A549 (cell line): ENCODE results near the gene MIOX. TPM values are rescaled to one million over a fixed set of nuclear protein-coding genes. Genes with fewer than 3 reads are reported as not detected.

ENCODE experiments used
- ATAC-seq, 2 experiments: fragments of 200-7000 bp in 1 of 2; fragments of >200 bp in 1 of 2; cut with Nextera tagmentation in 1 of 2; cut with Tn5 transposase in 1 of 2; 3 replicates each; pipeline versions ENCODE4 v1.8.0 to v1.9.1; 2018 to 2020; ENCODE audit warnings: mild to moderate bottlenecking in 1 of 2, moderate library complexity in 1 of 2
- CTCF ChIA-PET: fragments of 300-600 bp; sonication (Branson Sonifier 250); formaldehyde crosslinking; extraction: SDS; loops from one replicate; lab custom pipeline; 2021; ENCODE audit warnings: antibody characterized with exemption, inconsistent platforms; lab: Yijun Ruan, JAX
- POLR2A ChIA-PET: fragments of 350-600 bp; formaldehyde crosslinking; extraction: SDS; loops from one replicate; lab custom pipeline; 2021; ENCODE audit warnings: antibody characterized with exemption, inconsistent platforms; lab: Yijun Ruan, JAX
- DNase-seq, 2 experiments: peaks; one replicate each; pipeline versions ENCODE4 v3.0.0 to v3.0.0-alpha.2; 2011 to 2016; ENCODE audit warnings: low read depth in 1 of 2, low spot score in 1 of 2
- FAIRE-seq: peaks from 2 replicates; lab custom pipeline; 2011; peaks lifted over from hg19 to GRCh38; lab: Jason Lieb, UNC
- H3K27ac ChIP-seq, 2 experiments: fragments of >200 bp; sonication (Bioruptor Twin); formaldehyde crosslinking; 3 replicates each; pipeline ENCODE4 v1.5.1; 2016 to 2017
- H3K4me1 ChIP-seq: fragments of >200 bp; sonication (Bioruptor Twin); formaldehyde crosslinking; 3 replicates; pipeline ENCODE4 v1.6.1; 2016
- H3K4me2 ChIP-seq: fragments of >200 bp; sonication (Bioruptor Twin); formaldehyde crosslinking; 3 replicates; pipeline ENCODE4 v1.6.1; 2016
- H3K4me3 ChIP-seq: fragments of >200 bp; sonication (Bioruptor Twin); formaldehyde crosslinking; 3 replicates; pipeline ENCODE4 v1.5.1; 2016
- H3K9me3 ChIP-seq: fragments of >200 bp; sonication (Bioruptor Twin); formaldehyde crosslinking; 3 replicates; pipeline ENCODE4 v1.6.1; 2016
- BCL3 ChIP-seq: fragments of >200 bp; sonication (Bioruptor Twin); formaldehyde crosslinking; IDR thresholded peaks from 3 replicates; pipeline ENCODE4 v1.6.1; 2016
- BHLHE40 ChIP-seq: IDR thresholded peaks from 2 replicates; pipeline ENCODE4 v1.6.1; 2012; ENCODE audit warnings: low read depth, low read length, inconsistent platforms
- CHD2 ChIP-seq: fragments of 150-350 bp; IDR thresholded peaks from 2 replicates; pipeline ENCODE4 v1.6.1; 2014; ENCODE audit warnings: low read length; ENCODE audit not compliant: partially characterized antibody
- CTCF ChIP-seq: fragments of >200 bp; sonication (Bioruptor Twin); formaldehyde crosslinking; IDR thresholded peaks from 3 replicates; pipeline ENCODE4 v1.5.1; 2016
- ELK1 ChIP-seq: fragments of 150-350 bp; IDR thresholded peaks from 2 replicates; pipeline ENCODE4 v1.6.1; 2014; ENCODE audit warnings: low read depth, mild to moderate bottlenecking, low read length
- EP300 ChIP-seq, 2 experiments: fragments of >200 bp; sonication (Bioruptor Twin); formaldehyde crosslinking; IDR thresholded peaks; 2 replicates in 1 of 2; 3 replicates in 1 of 2; pipeline ENCODE4 v1.6.1; 2016 to 2017
- FOSB ChIP-seq: fragments of 250-450 bp; sonication (Bioruptor Pico); IDR thresholded peaks from 2 replicates; pipeline ENCODE4 v1.5.0; 2020; ENCODE audit warnings: mild to moderate bottlenecking, moderate library complexity
- GATA3 ChIP-seq: IDR thresholded peaks from 2 replicates; pipeline ENCODE4 v1.6.1; 2012; ENCODE audit warnings: borderline replicate concordance
- HMGXB4 ChIP-seq: fragments of 250-450 bp; sonication (Bioruptor Pico); IDR thresholded peaks from 2 replicates; pipeline ENCODE4 v1.5.0; 2021; ENCODE audit warnings: mild to moderate bottlenecking, moderate library complexity, borderline replicate concordance
- HOXA7 ChIP-seq: fragments of 250-450 bp; sonication (Bioruptor Pico); IDR thresholded peaks from 2 replicates; pipeline ENCODE4 v1.5.0; 2020; ENCODE audit warnings: mild to moderate bottlenecking, moderate library complexity
- JUNB ChIP-seq: fragments of >200 bp; sonication (Bioruptor Twin); formaldehyde crosslinking; IDR thresholded peaks from 2 replicates; pipeline ENCODE4 v1.6.1; 2016
- NFE2L2 ChIP-seq: fragments of 150-350 bp; conservative IDR thresholded peaks from 2 replicates; pipeline ENCODE4 v1.6.1; 2014; ENCODE audit warnings: low read length
- NR3C1 ChIP-seq: fragments of >200 bp; sonication (Bioruptor Twin); formaldehyde crosslinking; IDR thresholded peaks from 3 replicates; pipeline ENCODE4 v1.6.1; 2017
- PHF8 ChIP-seq: fragments of 200-600 bp; sonication (generic); IDR thresholded peaks from 2 replicates; pipeline ENCODE4 v1.6.1; 2016; ENCODE audit warnings: low read depth, mild to moderate bottlenecking, antibody characterized with exemption, moderate library complexity, borderline replicate concordance
- POLR2A ChIP-seq: IDR thresholded peaks from 2 replicates; pipeline ENCODE4 v1.6.1; 2012; ENCODE audit warnings: mild to moderate bottlenecking, low read length
- REST ChIP-seq: fragments of 200-600 bp; sonication (generic); IDR thresholded peaks from 2 replicates; pipeline ENCODE4 v1.6.1; 2016; ENCODE audit warnings: antibody characterized with exemption, mild to moderate bottlenecking, moderate library complexity
- RFX5 ChIP-seq: fragments of 450-650 bp; IDR thresholded peaks from 2 replicates; pipeline ENCODE4 v1.7.1; 2014; ENCODE audit warnings: antibody characterized with exemption, mild to moderate bottlenecking, moderate library complexity
- SREBF2 ChIP-seq: fragments of 450-650 bp; IDR thresholded peaks from 2 replicates; pipeline ENCODE4 v1.6.1; 2014; ENCODE audit warnings: mild to moderate bottlenecking, moderate library complexity
- TP53 ChIP-seq: fragments of 250-450 bp; sonication (Bioruptor Pico); IDR thresholded peaks from 2 replicates; pipeline ENCODE4 v1.5.0; 2021; ENCODE audit warnings: mild to moderate bottlenecking, moderate library complexity
- ZFP36 ChIP-seq: fragments of 450-650 bp; IDR thresholded peaks from 2 replicates; pipeline ENCODE4 v1.6.1; 2014; ENCODE audit warnings: borderline replicate concordance; ENCODE audit not compliant: partially characterized antibody
- ZSCAN20 ChIP-seq: fragments of 250-450 bp; sonication (Bioruptor Pico); IDR thresholded peaks from 2 replicates; pipeline ENCODE4 v1.8.0; 2022; ENCODE audit warnings: mild to moderate bottlenecking, moderate library complexity
- WGBS: methylation state at CpG from one replicate; pipeline ENCODE4 v1.1.6; 2017; ENCODE audit errors: missing lambda C conversion rate; 5-methylcytosine and 5-hydroxymethylcytosine counted together
- polyA plus RNA-seq, 4 experiments: library from polyadenylated mRNA; depleted of rRNA in 3 of 4; stranded (reverse); fragments of >200 nt; fragmentation: RNase III in 1 of 4; extraction: RNeasy Plus Mini Kit Qiagen cat#74134 plus additional on column Dnase treatment in 1 of 4; gene quantifications; 2 replicates in 3 of 4; 3 replicates in 1 of 4; pipeline ENCODE4 v1.2.3, GENCODE V29; 2011 to 2017

The MIOX gene
- polyA plus RNA-seq, 2 of the 4 experiments (the other 2 are of a cell fraction): 0.08 TPM; not detected in 1

GRCh38 chr22:50441428-50441993 lies 45.1 kb upstream of the MIOX start:
- FAIRE-seq (no peak), DNase-seq (no peak), ATAC-seq (no peak)
- WGBS: 89% methylated on average over 7 of the region's 17 CpGs
- ChIA-PET CTCF (interaction anchor here (1.2 kb wide), 1 partner anchor 15 kb away, joined by 4 read pairs; no protein-coding TSS in a partner anchor), POLR2A (no interaction called here)
- TF ChIP-seq BHLHE40: no peak
- Histone ChIP-seq H3K4me2 (no peak overlapping the region), H3K9me3 (no peaks in the 10 kb centered on the region), H3K4me1 (peaks cover 11% of the 10 kb centered on the region; the same call in 1 of the 3 replicates), H3K27ac (no peak overlapping the region), H3K4me3 (no peak overlapping the region)

- ATAC-seq: no peak
- no peak overlapping the region for H3K27ac ChIP-seq
- H3K4me2 ChIP-seq: no peak overlapping the region
- H3K4me3 ChIP-seq: no peak overlapping the region
- no peak for DNase-seq
- WGBS: 85% methylated on average over 13 of the region's 15 CpGs
- H3K9me3 ChIP-seq: no peaks in the 10 kb centered on the region
- FAIRE-seq: no peak
- H3K4me1 ChIP-seq: peaks cover 11% of the 10 kb centered on the region; the same call in 1 of the 3 replicates
- POLR2A ChIA-PET: no interaction called here
- CTCF ChIA-PET: interaction anchor here (0.6 kb wide), 1 partner anchor 49 kb away, joined by 3 read pairs; no protein-coding TSS in a partner anchor
- TF ChIP-seq JUNB (no peak), SREBF2 (no peak), GATA3 (no peak), ELK1 (no peak), TP53 (CRISPR knock-in tag) (no peak), HMGXB4 (CRISPR knock-in tag) (no peak), PHF8 (no peak), FOSB (CRISPR knock-in tag) (no peak), RFX5 (no peak), EP300 (IDR thresholded peaks at IDR 0.05) (no peak), POLR2A (no peak)
Observed at GRCh38 chr22:50443197-50443596, 43.5 kb upstream of the MIOX start.

GRCh38 chr22:50443801-50444625 lies 42.6 kb upstream of the MIOX start:
- Histone ChIP-seq H3K27ac (no peak overlapping the region), H3K4me2 (no peak overlapping the region), H3K4me3 (no peak overlapping the region), H3K4me1 (peaks cover 11% of the 10 kb centered on the region; the same call in 1 of the 3 replicates), H3K9me3 (no peaks in the 10 kb centered on the region)
- POLR2A ChIA-PET: interaction anchor here (0.7 kb wide), 1 partner anchor 32 kb away, joined by 3 read pairs; no protein-coding TSS in a partner anchor
- no peak for ATAC-seq
- WGBS: 86% methylated on average over 12 of the region's 28 CpGs
- FAIRE-seq: no peak
- no peak for DNase-seq
- CTCF ChIA-PET: interaction anchor here (0.6 to 1.2 kb wide), 2 partner anchors 49 to 93 kb away, joined by 3 read pairs; no protein-coding TSS in a partner anchor
- no peak for TF ChIP-seq REST
- TF ChIP-seq CTCF: no peak
- no peak for TF ChIP-seq POLR2A
- TF ChIP-seq CHD2: no peak
- no peak for TF ChIP-seq EP300 (IDR thresholded peaks at IDR 0.05)
- no peak for TF ChIP-seq HOXA7 (CRISPR knock-in tag)
- TF ChIP-seq NR3C1: no peak
- TF ChIP-seq NFE2L2: no peak
- no peak for TF ChIP-seq ZFP36
- TF ChIP-seq ZSCAN20: no peak
- no peak for TF ChIP-seq BCL3
